ENCODE results near the gene DCC.

The DCC gene

DNA sequence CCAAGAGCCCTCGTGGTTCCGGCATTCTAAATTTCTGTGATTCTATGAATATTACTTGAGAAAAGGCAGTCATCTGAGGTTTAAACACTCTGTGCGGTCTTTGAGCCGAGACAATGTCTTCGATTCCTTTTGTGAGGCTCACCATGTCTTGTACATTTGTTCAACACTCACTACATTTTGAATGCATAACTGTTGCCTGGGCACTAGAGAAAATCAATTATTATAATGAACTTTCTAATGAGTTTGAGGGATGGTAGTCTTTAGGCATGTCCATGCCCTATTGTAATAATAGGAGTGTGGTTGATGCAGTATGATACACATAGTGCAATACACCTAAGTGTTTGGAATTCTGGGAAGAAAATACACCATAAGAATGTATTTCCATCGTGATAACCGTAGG, 1181.1 kb downstream of the DCC start:
- DNase-seq (ENCODE audit: low read depth), result no peak
- H3K4me3 ChIP-seq (ENCODE audit: low read depth, low read length), result no peak overlapping the region
- TF ChIP-seq, protein P1, sequence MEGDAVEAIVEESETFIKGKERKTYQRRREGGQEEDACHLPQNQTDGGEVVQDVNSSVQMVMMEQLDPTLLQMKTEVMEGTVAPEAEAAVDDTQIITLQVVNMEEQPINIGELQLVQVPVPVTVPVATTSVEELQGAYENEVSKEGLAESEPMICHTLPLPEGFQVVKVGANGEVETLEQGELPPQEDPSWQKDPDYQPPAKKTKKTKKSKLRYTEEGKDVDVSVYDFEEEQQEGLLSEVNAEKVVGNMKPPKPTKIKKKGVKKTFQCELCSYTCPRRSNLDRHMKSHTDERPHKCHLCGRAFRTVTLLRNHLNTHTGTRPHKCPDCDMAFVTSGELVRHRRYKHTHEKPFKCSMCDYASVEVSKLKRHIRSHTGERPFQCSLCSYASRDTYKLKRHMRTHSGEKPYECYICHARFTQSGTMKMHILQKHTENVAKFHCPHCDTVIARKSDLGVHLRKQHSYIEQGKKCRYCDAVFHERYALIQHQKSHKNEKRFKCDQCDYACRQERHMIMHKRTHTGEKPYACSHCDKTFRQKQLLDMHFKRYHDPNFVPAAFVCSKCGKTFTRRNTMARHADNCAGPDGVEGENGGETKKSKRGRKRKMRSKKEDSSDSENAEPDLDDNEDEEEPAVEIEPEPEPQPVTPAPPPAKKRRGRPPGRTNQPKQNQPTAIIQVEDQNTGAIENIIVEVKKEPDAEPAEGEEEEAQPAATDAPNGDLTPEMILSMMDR (conservative IDR thresholded peaks at IDR 0.05; ENCODE audit: low read depth, low read length), result no peak

DNA sequence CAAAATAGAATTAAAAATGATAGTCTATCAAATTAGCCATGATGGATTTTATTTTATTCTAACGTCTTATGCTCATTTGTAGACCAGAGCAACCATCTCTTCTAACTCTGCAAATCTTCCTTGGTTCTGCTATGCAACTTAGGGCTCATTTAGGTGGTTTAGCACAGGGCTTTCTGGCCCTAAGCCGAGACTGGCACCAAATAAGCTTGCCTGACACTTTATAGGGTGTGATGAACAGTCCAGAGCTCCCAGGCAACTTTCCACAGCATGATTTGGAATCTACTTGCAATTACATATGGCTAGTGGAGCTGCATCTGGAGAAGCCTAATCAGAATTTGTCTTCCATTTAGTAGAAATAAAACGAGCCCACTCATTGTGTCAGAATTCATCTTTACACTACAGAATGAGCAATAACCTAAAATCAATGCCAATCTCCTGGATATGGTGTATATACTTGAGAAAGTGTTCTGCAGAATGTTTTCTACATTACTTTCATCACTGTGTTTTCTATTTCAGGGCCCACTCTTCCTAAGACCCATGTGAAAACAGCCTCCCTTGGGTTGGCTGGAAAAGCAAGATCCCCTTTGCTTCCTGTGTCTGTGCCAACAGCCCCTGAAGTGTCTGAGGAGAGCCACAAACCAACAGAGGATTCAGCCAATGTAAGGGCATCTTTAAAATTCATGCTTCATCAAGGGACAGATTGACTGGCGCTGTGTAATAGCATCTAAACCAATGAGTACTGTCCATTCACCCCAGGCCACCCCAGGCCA, 1186.3 kb downstream of the DCC start:
- TF ChIP-seq, protein P1 (conservative IDR thresholded peaks at IDR 0.05; ENCODE audit: low read depth, low read length), result no peak
- no peak overlapping the region for H3K4me3 ChIP-seq (ENCODE audit: low read depth, low read length)
- no peak for DNase-seq (ENCODE audit: low read depth)

DNA sequence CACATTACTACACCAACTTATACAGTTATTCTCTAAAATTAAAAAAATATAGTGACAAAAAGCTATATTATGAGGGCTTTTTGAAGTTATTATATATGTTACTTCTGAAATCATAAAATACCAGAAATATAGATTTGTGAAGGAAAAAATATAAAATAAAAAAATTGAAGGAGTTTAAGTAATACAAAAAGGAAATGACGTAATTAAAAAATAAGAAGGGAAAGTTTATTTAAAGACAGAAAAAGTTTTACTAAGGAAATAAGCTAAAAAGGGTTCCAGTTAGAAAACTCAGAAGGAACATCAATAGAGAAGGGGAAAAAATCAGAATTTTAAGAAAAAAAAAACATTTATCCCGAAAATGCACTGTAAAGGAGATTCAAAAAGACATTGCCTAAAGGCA, 1187.4 kb downstream of the DCC start:
- TF ChIP-seq, protein P1 (conservative IDR thresholded peaks at IDR 0.05; ENCODE audit: low read depth, low read length), result no peak
- H3K4me3 ChIP-seq (ENCODE audit: low read depth, low read length), result no peak overlapping the region
- no peak for DNase-seq (ENCODE audit: low read depth)

DNA sequence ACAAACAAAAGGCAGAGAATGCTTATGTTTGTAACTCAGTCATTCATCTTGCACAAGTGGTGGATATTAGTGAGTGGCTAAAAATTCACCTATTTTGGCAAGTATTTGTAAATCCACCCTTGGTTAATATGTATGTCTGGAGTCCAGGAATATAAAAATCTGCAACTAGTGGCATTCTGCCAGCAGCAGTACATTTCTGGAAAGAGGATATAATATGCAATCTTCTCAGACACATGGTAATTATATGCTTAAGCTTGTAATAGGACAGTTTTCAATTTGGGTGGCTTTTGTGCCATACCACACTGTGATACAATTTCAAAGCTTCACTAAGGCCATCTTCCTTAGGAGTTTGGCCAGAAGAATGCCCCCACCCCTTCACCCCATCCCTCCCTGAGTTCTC, 1191.2 kb downstream of the DCC start:
- TF ChIP-seq, protein P1 (conservative IDR thresholded peaks at IDR 0.05; ENCODE audit: low read depth, low read length), result no peak
- DNase-seq (ENCODE audit: low read depth), result no peak
- no peak overlapping the region for H3K4me3 ChIP-seq (ENCODE audit: low read depth, low read length)

DNA sequence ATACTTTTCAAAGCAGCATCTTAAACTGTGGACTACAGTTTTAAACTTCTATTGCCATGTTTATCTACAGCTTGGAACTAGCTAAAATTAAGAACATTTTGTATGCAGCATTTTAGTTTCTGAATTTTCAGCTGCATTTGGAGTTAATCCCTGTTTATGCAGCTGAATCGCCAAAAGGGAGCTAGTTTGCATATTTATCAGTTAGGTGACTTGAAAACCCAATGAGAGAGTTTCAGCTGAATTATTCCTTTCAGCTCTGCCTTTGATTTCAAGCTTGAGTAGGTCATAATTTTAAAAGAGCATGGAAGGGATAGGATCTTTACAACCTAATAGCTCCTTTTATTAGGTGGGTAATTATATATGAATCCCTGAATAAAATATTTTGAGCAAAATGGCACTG, 1191.9 kb downstream of the DCC start:
- TF ChIP-seq, protein P1 (conservative IDR thresholded peaks at IDR 0.05; ENCODE audit: low read depth, low read length), result no peak
- DNase-seq (ENCODE audit: low read depth), result no peak
- H3K4me3 ChIP-seq (ENCODE audit: low read depth, low read length), result no peak overlapping the region

DNA sequence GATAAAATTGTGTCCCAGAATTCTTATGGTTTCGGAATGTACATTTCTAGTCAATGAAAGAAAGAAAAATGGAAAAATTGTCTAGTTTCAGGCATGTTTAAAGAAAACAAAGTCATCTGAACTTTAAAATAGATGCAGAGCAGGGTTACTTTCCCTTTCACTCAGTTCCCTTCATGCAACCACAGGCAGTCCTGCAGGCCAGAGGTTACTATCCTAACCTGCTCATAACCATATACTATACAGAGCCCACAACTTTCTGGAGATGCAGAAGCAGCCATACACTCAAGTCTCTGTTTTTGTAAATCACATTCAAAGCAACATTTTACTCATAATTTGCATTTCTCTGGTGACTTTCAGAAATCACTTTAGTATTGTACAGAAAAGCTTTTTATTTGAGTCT, 1194.2 kb downstream of the DCC start:
- no peak for DNase-seq (ENCODE audit: low read depth)
- TF ChIP-seq, protein P1 (conservative IDR thresholded peaks at IDR 0.05; ENCODE audit: low read depth, low read length), result no peak
- H3K4me3 ChIP-seq (ENCODE audit: low read depth, low read length), result no peak overlapping the region

DNA sequence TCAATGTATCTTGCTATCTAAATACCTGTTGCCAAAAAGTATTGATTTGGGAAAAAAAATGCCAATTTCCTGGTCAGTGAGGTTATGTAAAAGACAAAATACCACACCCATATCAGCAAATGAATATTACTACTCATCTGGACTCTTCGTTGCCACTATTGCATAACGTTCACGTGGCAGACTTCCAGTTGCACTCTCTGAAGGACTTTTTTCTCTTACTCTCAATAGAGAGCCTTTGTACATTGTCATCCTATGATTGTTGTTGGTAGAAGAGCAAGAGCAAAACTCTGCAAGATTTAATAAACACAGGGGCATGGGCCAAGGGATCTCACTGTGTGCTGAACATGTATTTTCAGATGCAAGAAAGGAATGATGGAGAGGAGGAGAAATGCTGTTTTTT, 1194.7 kb downstream of the DCC start:
- DNase-seq (ENCODE audit: low read depth), result no peak
- TF ChIP-seq, protein P1 (conservative IDR thresholded peaks at IDR 0.05; ENCODE audit: low read depth, low read length), result no peak
- no peak overlapping the region for H3K4me3 ChIP-seq (ENCODE audit: low read depth, low read length)

All from choroid plexus epithelial cell (primary cell).